Activated T-helper 1 cell treated with anti-CD3 and anti-CD28 coated beads, Interleukin-2, amount 50 U/mL, for 16 hours (primary cell): ENCODE data around the gene MKLN1.

Experiments
- DNase-seq, 2 donors: peaks; one replicate each; pipeline ENCODE4 v3.0.0-alpha.2; 2020; ENCODE audit warnings: low read depth in 1 of 2, low spot score in 1 of 2

The MKLN1 gene

GRCh38 chr7:131346885-131347592 is 19.4 kb downstream of the MKLN1 start:
- no peak for DNase-seq

- DNase-seq: no peak
These were observed 24.4 kb downstream of the MKLN1 start for GRCh38 chr7:131352032-131352431.

DNA sequence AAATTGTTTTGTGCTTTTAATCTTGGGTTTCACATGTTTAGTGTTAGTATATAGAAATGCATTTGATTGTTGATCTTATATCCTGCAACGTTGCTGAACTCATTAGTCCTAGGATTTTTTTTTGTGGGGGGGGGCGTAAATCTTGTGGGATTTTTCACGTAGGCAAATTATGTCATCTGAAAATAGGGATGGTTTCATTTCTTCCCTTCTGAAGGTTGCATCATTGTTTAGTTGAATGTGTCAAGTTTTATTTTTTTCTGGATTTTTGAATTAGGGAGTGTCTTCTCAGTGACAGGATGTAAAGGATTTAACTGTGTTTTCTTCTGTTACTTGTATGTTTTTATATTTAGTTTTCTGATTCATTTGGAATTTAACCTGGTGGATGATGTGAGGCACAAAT is 26.7 kb downstream of the MKLN1 start:
- DNase-seq: no peak

DNA sequence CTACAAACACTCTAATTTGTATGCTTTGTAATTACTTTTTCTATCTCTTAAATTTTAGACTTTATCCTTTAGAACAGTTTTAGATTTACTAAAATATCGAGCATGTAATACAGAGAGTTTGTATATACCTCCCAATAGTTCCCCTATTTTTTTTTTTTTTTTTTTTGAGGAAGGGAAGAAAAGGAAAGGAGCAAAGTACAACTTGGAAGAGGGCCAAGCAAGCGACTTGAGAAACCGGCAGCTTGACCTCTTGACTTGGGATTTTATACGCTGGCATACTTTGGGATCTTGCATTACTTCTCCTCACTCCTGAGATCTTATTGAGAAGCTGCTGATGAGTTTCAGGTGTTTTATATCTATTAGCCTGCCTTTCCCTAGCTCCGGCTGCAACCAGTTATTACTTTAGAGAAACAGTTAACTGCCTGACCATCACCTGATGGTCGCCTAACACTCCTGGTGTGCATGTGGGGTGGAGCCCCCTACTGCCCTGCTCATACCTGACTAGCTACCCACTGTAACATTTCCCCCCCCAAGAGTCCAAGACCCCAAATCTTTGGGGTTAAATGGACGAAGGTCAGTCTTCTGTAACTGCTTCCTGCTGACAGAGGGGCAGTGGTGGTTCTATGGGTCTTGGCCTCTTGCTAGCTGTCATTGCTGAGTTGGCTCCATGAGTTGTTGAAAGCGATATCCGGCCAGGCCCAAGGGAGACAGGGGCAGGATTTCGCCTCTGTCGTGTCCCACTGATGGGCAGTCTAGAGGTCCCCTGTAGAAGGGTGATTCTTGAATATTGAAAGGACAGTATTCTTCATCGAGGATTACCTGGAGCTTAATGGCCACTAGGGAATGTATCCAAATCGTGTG is 28.5 kb downstream of the MKLN1 start:
- no peak for DNase-seq

DNA sequence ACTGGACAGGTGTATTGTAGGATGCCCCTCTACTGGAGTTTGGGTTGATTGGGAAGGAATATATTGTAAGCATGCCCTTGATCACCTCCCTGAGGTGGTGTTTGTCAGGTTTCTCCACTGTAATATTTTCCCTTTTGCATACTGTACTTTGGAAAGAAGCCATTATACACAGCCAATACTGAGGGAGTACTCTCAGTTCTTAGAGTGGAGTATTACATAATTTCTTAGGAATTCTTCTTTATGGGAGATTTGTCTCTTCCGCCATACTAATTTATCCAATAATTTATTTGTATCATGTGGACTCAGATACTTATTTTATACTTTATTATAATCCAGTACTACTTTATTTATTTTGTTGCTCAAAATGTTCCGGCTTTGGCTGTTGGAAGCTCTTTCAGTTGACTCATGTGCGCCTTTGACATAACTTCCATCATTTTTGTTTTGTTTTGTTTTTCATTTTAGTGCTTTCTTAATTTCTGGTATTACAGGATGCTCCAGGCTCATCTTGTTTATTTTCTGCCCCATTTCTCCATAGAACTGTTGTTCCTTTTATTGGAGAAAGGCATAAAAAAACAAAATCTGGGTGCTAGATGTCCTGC is 29.7 kb downstream of the MKLN1 start:
- DNase-seq: no peak

DNA sequence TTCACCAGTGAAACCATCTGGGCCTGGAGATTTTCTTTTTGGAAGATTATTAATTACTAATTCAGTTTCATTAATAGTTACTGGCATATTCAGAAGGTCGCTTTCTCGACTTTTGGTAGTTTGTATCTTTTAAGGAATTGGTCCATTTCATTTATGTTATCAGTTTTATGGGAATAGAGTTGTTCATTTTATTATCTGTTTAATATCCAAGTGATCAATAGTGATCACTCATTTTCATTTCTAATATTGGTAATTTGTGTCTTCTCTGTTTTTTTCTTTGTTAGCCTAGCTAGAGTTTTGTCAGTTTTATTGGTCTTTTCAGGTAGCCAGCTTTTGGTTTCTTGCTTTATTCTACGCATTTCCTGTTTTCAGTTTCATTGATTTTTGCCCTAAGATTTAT is 31.0 kb downstream of the MKLN1 start:
- no peak for DNase-seq

DNA sequence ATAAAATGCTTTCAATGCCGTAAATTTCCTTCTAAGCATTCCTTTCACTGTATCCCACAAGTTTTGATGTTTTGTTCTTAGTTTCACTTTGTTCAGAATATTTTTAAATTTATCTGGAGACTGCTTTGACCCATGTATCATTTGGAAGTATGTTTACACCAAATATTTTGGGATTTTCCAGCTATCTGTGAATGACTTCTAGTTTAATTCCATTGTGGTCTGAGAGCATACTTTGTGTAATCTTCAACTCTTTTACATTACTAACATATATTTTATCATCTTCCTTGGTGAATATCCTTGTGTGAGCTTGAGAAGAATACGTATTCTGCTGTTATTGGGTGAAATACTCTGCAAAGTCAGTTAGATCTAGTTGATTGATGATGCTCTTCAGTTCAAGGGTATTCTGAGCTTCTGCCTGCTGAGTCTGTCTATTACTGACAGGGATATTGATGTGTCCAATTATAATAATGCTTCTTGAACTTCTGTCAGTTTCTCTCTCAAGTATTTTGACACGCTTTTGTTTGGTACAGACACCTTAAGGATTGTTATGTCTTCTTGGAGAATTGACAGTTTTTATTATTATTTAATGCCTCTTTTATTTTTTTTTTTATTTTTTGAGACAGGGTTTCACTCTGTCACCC is 31.6 kb downstream of the MKLN1 start:
- DNase-seq: no peak

DNA sequence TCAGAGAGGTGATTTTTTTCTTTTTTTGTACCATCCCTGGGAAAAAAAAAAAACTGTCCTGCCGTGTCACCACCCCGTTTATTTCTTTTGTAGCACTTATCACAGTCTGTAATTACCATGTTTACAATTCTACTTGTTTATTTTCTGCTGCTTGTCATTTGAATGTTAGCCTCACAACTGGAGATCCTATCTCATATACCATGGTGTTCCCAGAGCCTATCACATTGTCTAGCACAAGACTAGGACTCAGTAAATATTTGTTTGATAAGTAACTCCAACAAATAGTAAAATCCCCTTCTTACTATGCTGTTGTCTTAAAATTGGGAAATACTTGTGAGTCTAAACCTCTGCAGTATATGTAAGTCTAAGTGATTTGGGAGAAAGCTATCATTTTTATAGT is 36.0 kb downstream of the MKLN1 start:
- no peak for DNase-seq

DNA sequence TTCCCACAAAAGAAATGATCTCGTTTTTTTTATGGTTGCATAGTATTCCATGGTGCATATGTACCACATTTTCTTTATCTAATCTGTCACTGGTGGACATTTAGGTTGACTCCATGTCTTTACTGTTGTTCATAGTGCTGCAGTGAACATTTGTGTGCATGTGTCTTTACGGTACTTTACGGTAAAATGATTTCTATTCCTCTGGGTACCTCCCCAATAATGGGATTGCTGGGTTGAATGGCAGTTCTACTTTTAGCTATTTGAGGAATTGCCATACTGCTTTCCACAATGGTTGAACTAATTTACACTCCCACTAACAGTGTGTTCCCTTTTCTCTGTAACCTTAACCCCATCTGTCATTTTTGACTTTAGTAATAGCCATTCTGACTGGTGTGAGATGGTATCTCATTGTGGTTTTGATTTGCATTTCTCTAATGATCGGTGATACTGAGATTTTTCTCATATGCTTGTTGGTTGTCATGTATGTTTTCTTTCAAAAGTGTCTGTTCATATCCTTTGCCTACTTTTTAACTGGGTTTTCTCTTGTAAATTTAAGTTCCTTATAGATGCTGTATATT is 37.2 kb downstream of the MKLN1 start:
- DNase-seq: no peak

DNA sequence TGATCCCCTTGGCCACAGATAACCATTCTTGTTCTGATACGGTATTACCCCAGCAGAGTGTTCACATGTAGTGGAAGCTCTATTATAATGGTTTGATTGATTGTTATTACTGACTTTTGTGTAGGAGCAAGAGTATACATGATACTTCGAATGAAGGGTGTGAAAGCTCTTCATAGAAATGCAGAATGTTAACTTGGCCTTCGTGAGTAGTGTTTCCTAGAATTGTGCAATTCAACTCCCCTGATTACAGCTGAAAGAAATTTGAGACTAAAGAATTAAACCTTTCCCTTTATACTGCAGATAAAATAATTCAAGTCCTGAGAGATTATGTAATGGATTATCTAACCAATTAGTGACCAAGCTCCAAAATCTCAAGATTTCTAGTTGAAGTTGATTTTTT is 38.2 kb downstream of the MKLN1 start:
- DNase-seq: no peak

DNA sequence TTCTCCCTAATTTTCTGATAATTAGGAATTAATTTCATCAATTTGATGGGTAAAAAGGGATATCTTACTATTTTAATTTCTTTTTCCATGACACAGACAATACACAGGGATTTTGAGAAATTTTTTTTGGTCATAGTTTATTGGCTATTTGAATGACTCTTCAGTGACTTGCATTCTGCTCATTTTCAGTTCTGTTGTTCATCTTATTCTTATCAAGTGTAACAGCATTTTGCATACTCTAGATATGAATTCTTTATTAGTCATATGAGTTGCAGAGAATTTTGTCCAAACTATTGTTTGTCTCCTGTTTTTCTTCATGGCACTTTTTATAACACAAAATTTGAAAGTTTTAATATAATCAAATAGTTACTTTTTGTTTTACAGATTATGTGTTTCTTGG is 41.7 kb downstream of the MKLN1 start:
- no peak for DNase-seq

DNA sequence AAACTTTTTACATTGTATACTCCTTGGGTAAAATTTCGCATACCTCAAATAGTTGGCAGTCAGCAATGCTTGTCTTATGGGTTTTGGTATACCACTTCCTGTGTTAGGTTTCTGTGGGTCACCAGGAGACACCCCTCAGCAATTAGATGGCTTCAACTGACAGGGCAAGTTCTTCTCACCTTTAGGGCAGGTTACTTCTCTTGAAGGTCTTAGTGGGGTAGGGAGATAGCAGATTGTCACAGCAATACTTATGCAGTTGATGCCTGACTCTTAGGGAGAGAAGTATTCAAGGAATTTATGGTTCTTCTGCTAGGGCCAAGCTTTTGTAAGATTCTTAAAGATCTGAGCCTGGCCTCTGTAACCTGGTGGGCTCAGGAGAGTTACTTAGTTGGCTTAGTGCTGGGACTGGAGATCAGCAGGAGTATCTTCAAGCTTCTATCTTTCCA is 42.9 kb downstream of the MKLN1 start:
- DNase-seq: no peak

DNA sequence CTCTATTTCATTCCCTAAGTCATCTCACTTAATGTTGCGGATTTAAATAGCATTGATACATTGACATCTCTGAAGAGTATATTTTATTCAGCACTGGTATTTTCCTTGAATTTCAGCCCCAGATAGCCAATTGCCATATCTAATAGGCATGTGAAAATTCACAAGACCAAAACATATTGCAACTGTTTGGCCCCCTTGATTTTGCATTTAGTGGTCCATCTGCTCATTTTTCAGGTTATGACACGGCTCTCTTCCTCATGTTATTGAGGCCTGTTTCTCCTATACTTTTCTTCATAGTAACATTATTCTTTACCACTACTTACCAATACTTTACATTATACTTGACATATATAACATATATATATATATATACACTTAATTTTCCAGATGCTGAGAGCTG is 43.7 kb downstream of the MKLN1 start:
- DNase-seq: no peak

DNA sequence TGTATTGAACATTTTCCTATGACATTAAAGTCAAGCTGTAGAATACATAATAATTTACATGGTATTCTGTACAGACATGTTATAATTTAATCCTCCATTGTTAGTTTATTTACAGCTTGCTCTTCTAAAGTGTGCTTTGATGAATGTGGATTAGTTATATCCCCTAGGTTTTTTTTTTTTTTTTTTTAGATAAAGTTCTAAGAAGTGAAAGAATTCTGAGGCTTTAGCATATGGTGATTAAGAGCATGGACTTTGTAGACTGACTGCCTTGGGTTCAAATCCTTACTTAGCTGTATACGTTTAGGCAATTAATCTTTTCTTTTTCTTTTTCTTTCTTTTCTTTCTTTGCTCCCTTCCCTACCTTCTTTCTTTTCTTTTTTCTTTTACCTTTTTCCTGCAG is 44.9 kb downstream of the MKLN1 start:
- DNase-seq: no peak

- DNase-seq: no peak
These were observed 47.1 kb downstream of the MKLN1 start for GRCh38 chr7:131374821-131375220.

DNA sequence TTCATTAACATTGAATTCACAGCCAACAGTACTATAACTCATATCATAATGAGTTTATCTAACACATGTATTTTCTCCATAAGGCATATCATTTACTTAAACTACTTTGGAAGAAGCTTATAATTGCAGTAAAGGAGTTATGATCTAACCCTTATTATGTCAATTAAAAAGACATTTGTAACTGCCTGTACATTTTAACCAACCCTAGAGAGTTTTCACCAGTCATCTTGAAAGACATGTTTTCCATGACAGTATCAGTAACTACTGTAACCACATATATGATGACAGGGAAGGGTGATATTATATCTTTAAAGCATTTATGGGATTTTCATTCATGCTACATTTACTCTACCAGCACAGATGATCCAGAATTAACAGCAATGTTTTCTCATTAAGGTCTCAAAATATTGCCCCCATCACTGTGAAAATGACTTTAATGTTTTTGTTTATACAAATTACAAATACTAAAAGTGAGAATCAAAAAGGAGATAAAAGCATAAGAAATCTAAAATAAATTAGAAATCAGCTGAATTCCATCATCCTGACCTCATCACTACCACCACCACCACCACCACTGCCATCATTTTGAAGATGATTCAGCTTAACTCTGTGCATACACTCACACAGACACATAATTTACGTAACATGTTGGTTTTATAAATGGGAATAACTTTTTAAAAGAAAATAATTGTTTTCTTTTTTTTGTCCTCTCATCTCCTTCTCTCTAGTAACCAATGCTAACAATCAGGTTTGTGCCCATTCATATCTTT is 53.6 kb downstream of the MKLN1 start:
- no peak for DNase-seq

DNA sequence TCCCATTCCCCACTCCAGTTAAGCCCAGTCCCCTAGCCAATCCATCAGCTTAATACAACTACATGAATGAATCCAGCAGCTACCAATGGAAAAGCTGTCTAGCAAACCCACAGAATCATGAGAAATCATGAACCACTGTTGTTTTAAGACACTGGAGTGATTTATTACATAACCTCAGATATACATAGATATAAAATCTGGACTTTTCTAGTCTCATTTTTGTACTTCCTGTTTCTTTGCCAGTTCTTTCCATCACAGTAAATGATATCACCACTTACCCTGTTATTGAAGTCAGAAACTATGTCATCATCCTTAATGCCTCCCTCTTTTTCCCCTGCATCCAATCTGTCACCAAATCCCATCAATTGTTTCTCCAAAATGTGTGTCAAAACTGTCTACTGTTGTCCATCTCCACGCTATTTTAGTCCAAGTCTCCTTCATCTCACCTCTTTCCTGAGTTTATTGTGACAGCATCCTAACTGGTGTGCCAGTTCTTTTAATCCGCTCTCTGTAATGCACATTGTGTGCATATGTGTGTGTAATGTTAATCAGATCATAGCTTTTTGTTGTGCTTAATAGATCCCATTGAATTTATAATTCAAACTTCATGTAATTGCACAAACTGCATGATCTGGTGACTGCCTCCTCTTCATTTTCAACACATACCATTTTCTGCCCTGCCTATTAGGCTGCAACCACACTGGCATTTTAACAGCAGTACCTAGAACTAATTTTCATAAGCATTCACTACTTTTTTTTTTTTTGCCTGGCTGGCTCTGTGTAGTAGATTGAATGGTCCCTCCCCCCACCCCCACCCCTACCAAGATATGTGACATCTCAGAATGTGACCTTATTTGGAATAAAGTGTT is 56.0 kb downstream of the MKLN1 start:
- DNase-seq: no peak

- no peak for DNase-seq
These were observed 56.6 kb downstream of the MKLN1 start for GRCh38 chr7:131384286-131384635.

GRCh38 chr7:131385039-131385605 is 57.4 kb downstream of the MKLN1 start:
- DNase-seq: no peak
